Measurements from ENCODE around the gene ADRM1. TPM values are rescaled to one million over a fixed set of nuclear protein-coding genes. Genes with fewer than 3 reads are reported as not detected.

ADRM1 gene
- total and polyA plus RNA-seq, 2 of the 4 experiments (the other 2 are of a cell fraction): 103 to 149 TPM

- peaks cover 8 to 13% of the 10 kb centered on the region in 2 experiments; a peak in 3 of 4 replicates for H3K79me1 ChIP-seq (ENCODE audit: low read depth in 1 of 2, low read length in 2 of 2)
- H2BK20ac ChIP-seq (ENCODE audit: low read depth, low read length): no peak overlapping the region
- no peak overlapping the region for H3K23ac ChIP-seq (ENCODE audit: low read depth, low read length)
- intact Hi-C loops (cut with micrococcal nuclease) (no loop called here), dilution Hi-C loops (cut with HindIII; ENCODE audit: low sequenced_read_pairs, unreplicated experiment) (no loop called here), in situ Hi-C loops (cut with MboI; ENCODE audit: low sequenced_read_pairs) (no loop called here)
- CTCF ChIA-PET: no interaction called here
- no peaks in the 10 kb centered on the region for H3K27me3 ChIP-seq (ENCODE audit: control insufficient read depth, insufficient read depth, low read length)
- H2AFZ ChIP-seq (replicated peaks; ENCODE audit: low read length, poor library complexity): no peak overlapping the region
- POLR2A ChIA-PET (ENCODE audit: unreplicated experiment): no interaction called here
- no peak overlapping the region for H2AK9ac ChIP-seq (replicated peaks; ENCODE audit: low read depth, low read length, poor library complexity)
- H3K4me1 ChIP-seq (ENCODE audit: control insufficient read depth, insufficient read depth, low read length): no peaks in the 10 kb centered on the region
- no peak overlapping the region for H2AK5ac ChIP-seq (ENCODE audit: low read depth, low read length)
- H2BK5ac ChIP-seq (ENCODE audit: low read depth, low read length, poor library complexity, severe bottlenecking): no peak overlapping the region
- H4K91ac ChIP-seq (ENCODE audit: insufficient read depth, low read depth, low read length): no peak overlapping the region
- no peak overlapping the region for H3K14ac ChIP-seq (replicated peaks; ENCODE audit: low read depth, low read length)
- H4K5ac ChIP-seq (ENCODE audit: low read depth, low read length): no peak overlapping the region
- 84% methylated on average over 7 of the region's 10 CpGs; no CpG with 5 or more reads in 1 of the 2 experiments for WGBS, 2 experiments (ENCODE audit: extremely low coverage in 2 of 2, insufficient read length in 1 of 2)
- no peaks in the 10 kb centered on the region for H3K9me1 ChIP-seq (ENCODE audit: insufficient read depth, low read length)
- no peak overlapping the region for H3K56ac ChIP-seq (ENCODE audit: extremely low read depth, insufficient read depth, low read length)
- H3K27ac ChIP-seq (ENCODE audit: insufficient read depth, low read length): no peak overlapping the region
- no peaks in the 10 kb centered on the region for H3K9me3 ChIP-seq (ENCODE audit: control insufficient read depth, insufficient read depth, low read length)
- H3K18ac ChIP-seq (ENCODE audit: low read depth, low read length): no peak overlapping the region
- H2BK15ac ChIP-seq (ENCODE audit: low read depth, low read length): no peak overlapping the region
- no peak overlapping the region for H3K4ac ChIP-seq (ENCODE audit: low read depth, low read length)
- H2BK120ac ChIP-seq (ENCODE audit: low read depth, low read length): no peak overlapping the region
- H4K20me1 ChIP-seq (ENCODE audit: insufficient read depth, low read length): peaks cover 5% of the 10 kb centered on the region; the same call in 1 of the 2 replicates
- no peak overlapping the region for H3K4me3 ChIP-seq (ENCODE audit: insufficient read depth, low read depth, low read length)
- peaks cover 35% of the 10 kb centered on the region for H3K36me3 ChIP-seq (ENCODE audit: control insufficient read depth, insufficient read depth, low read length)
- TF ChIP-seq POLR2A (IDR thresholded peaks at IDR 0.05; ENCODE audit: low read depth, low read length) (no peak), FOS (IDR thresholded peaks at IDR 0.05; ENCODE audit: low read depth, low read length) (no peak), CTCF (conservative IDR thresholded peaks at IDR 0.05; ENCODE audit: low read depth, low read length) (no peak), CEBPB (IDR thresholded peaks at IDR 0.05; ENCODE audit: low read depth, low read length) (no peak), CHD1 (IDR thresholded peaks at IDR 0.05; ENCODE audit: low read depth, low read length) (no peak), MAZ (IDR thresholded peaks at IDR 0.05; ENCODE audit: borderline replicate concordance, low read depth, low read length) (no peak), BHLHE40 (IDR thresholded peaks at IDR 0.05; ENCODE audit: low read depth, low read length) (no peak), USF2 (IDR thresholded peaks at IDR 0.05; ENCODE audit: low read depth, low read length) (no peak), RCOR1 (IDR thresholded peaks at IDR 0.05; ENCODE audit: insufficient replicate concordance, low read length) (no peak), NFE2L2 (IDR thresholded peaks at IDR 0.05; ENCODE audit: low read depth, low read length) (no peak)
- no peak overlapping the region for H3K4me2 ChIP-seq (ENCODE audit: low read depth, low read length)
- no peak for DNase-seq
- no peak overlapping the region for H3K9ac ChIP-seq (ENCODE audit: low read depth, low read length)
- BruUV-seq (replicated peaks): no TSS peak
- no peak for ATAC-seq (ENCODE audit: low read depth)
- H4K8ac ChIP-seq (ENCODE audit: low read depth in 2 of 2, low read length in 2 of 2): no peak overlapping the region
Observed at GRCh38 chr20:62272200-62272599, 30.6 kb upstream of the ADRM1 start.
